ENCODE results near the gene ACSL4.
"Not testable (repeated sequence)": the region's sequence is repeated elsewhere in the genome, so short reads cannot be mapped to it uniquely, and the experiment has no call there.

Gene ACSL4

GRCh38 chrX:109732017-109732801 is 848 bp downstream of the ACSL4 start:
- DNase-seq (ENCODE audit: low read depth in 2 of 2), result peak in 1 of 2 donors; percentile 0

GRCh38 chrX:109728173-109728535 is 4.9 kb downstream of the ACSL4 start:
- no peak for DNase-seq (ENCODE audit: low read depth in 2 of 2)

GRCh38 chrX:109724971-109725370 is 8.1 kb downstream of the ACSL4 start:
- not testable (repeated sequence) for DNase-seq (ENCODE audit: low read depth in 2 of 2)

- no peak for DNase-seq (ENCODE audit: low read depth in 2 of 2)
Observed at GRCh38 chrX:109720947-109721346, 12.1 kb downstream of the ACSL4 start.

GRCh38 chrX:109719264-109719663 is 13.8 kb downstream of the ACSL4 start:
- DNase-seq (ENCODE audit: low read depth in 2 of 2), result no peak

GRCh38 chrX:109716431-109717028 is 16.5 kb downstream of the ACSL4 start:
- no peak for DNase-seq (ENCODE audit: low read depth in 2 of 2)

- no peak for DNase-seq (ENCODE audit: low read depth in 2 of 2)
Observed at GRCh38 chrX:109714340-109714958, 18.6 kb downstream of the ACSL4 start.

GRCh38 chrX:109710181-109710580 is 22.9 kb downstream of the ACSL4 start:
- DNase-seq (ENCODE audit: low read depth in 2 of 2), result no peak

- no peak for DNase-seq (ENCODE audit: low read depth in 2 of 2)
Observed at GRCh38 chrX:109709129-109709631, 23.9 kb downstream of the ACSL4 start.

- DNase-seq (ENCODE audit: low read depth in 2 of 2), result no peak
Observed at GRCh38 chrX:109707720-109708119, 25.3 kb downstream of the ACSL4 start.

- no peak for DNase-seq (ENCODE audit: low read depth in 2 of 2)
Observed at GRCh38 chrX:109707319-109707718, 25.7 kb downstream of the ACSL4 start.

GRCh38 chrX:109704563-109704962 is 28.5 kb downstream of the ACSL4 start:
- DNase-seq (ENCODE audit: low read depth in 2 of 2), result no peak

- DNase-seq (ENCODE audit: low read depth in 2 of 2), result no peak
Observed at GRCh38 chrX:109697855-109698254, 35.2 kb downstream of the ACSL4 start.

- DNase-seq (ENCODE audit: low read depth in 2 of 2), result no peak
Observed at GRCh38 chrX:109696146-109696740, 36.8 kb downstream of the ACSL4 start.

GRCh38 chrX:109695637-109696036 is 37.4 kb downstream of the ACSL4 start:
- DNase-seq (ENCODE audit: low read depth in 2 of 2), result no peak

- no peak for DNase-seq (ENCODE audit: low read depth in 2 of 2)
Observed at GRCh38 chrX:109691752-109692151, 41.3 kb downstream of the ACSL4 start.

- DNase-seq (ENCODE audit: low read depth in 2 of 2), result no peak
Observed at GRCh38 chrX:109691277-109691676, 41.8 kb downstream of the ACSL4 start.

GRCh38 chrX:109687903-109688302 is 45.2 kb downstream of the ACSL4 start:
- DNase-seq (ENCODE audit: low read depth in 2 of 2), result no peak

- DNase-seq (ENCODE audit: low read depth in 2 of 2), result no peak
Observed at GRCh38 chrX:109685656-109686078, 47.4 kb downstream of the ACSL4 start.

- DNase-seq (ENCODE audit: low read depth in 2 of 2), result no peak
Observed at GRCh38 chrX:109684136-109684535, 48.9 kb downstream of the ACSL4 start.

- no peak for DNase-seq (ENCODE audit: low read depth in 2 of 2)
Observed at GRCh38 chrX:109681475-109682081, 51.5 kb downstream of the ACSL4 start.

GRCh38 chrX:109679820-109680219 is 53.2 kb downstream of the ACSL4 start:
- no peak for DNase-seq (ENCODE audit: low read depth in 2 of 2)

All from stimulated activated CD4-positive, alpha-beta T cell treated with anti-CD3 and anti-CD28 coated beads, Interleukin-1b, Interleukin-23, amount 100 ng/mL, for 1 hour (primary cell).